GM12878 (cell line): ENCODE measurements around the gene ZNF2. TPM values are rescaled to one million over a fixed set of nuclear protein-coding genes. Genes with fewer than 3 reads are reported as not detected.

Experiments used
- ATAC-seq: fragments of 200-7000 bp; cut with Tn5 transposase; 3 replicates; pipeline ENCODE4 v1.9.1; 2020; ENCODE audit warnings: mild to moderate bottlenecking, moderate library complexity
- BruUV-seq: library from RNA; stranded (reverse); fragments of 400-500 nt; replicated peaks from 2 replicates; lab custom pipeline; 2021; lab: Mats Ljungman, UMichigan
- CTCF ChIA-PET: fragments of 300-600 bp; sonication (Branson Sonifier 250); formaldehyde crosslinking; extraction: SDS; loops from one replicate; lab custom pipeline; 2021; ENCODE audit warnings: inconsistent platforms; lab: Yijun Ruan, JAX
- POLR2A ChIA-PET: fragments of 350-600 bp; formaldehyde crosslinking; extraction: SDS; loops from one replicate; lab custom pipeline; 2021; ENCODE audit warnings: inconsistent platforms; lab: Charles Lee
- RAD21 ChIA-PET: fragments of 300-600 bp; sonication (Branson Sonifier 250); formaldehyde crosslinking; loops from one replicate; lab custom pipeline; 2023; ENCODE audit warnings: antibody characterized with exemption; ENCODE audit not compliant: unreplicated experiment; lab: Charles Lee
- SMC1A ChIA-PET: fragments of 300-600 bp; sonication (Branson Sonifier 250); formaldehyde crosslinking; loops from one replicate; lab custom pipeline; 2023; ENCODE audit not compliant: unreplicated experiment, uncharacterized antibody; lab: Charles Lee
- DNase-seq: peaks from one replicate; pipeline ENCODE4 v3.0.0-alpha.2; 2011; ENCODE audit warnings: low read depth, low spot score
- FAIRE-seq: peaks from 3 replicates; lab custom pipeline; 2011; peaks lifted over from hg19 to GRCh38; lab: Jason Lieb, UNC
- H2AFZ ChIP-seq: 2 replicates; pipeline ENCODE4 v1.6.0; 2011; ENCODE audit warnings: low read depth, low read length, control low read depth; ENCODE audit not compliant: control insufficient read depth
- H3K27ac ChIP-seq: 2 replicates; pipeline ENCODE4 v1.5.1; 2011; ENCODE audit warnings: control low read depth; ENCODE audit not compliant: control insufficient read depth, insufficient read depth
- H3K27me3 ChIP-seq, 2 experiments: replicated peaks in 1 of 2; 2 replicates each; pipeline versions ENCODE4 v1.6.0 to v1.6.1; 2011; ENCODE audit warnings: low read length in 1 of 2; ENCODE audit not compliant: control insufficient read depth in 2 of 2, insufficient read depth in 2 of 2
- H3K36me3 ChIP-seq, 2 experiments: 2 replicates each; pipeline ENCODE4 v1.5.1; 2011; ENCODE audit warnings: low read length in 1 of 2; ENCODE audit not compliant: control insufficient read depth in 2 of 2, insufficient read depth in 2 of 2
- H3K4me1 ChIP-seq: 2 replicates; pipeline ENCODE4 v1.6.1; 2011; ENCODE audit warnings: mild to moderate bottlenecking, low read length, moderate library complexity, mixed read lengths; ENCODE audit not compliant: control insufficient read depth, insufficient read depth
- H3K4me2 ChIP-seq: 2 replicates; pipeline ENCODE4 v1.6.0; 2011; ENCODE audit warnings: control low read depth; ENCODE audit not compliant: control insufficient read depth, insufficient read depth
- H3K4me3 ChIP-seq: fragments of 200-600 bp; sonication (generic); 2 replicates; pipeline ENCODE4 v1.5.1; 2016
- H3K79me2 ChIP-seq: 2 replicates; pipeline ENCODE4 v1.6.0; 2011; ENCODE audit warnings: low read length; ENCODE audit not compliant: control insufficient read depth, insufficient read depth
- H3K9ac ChIP-seq: 2 replicates; pipeline ENCODE4 v1.8.0; 2011; ENCODE audit warnings: low read length, control low read depth, mixed read lengths; ENCODE audit not compliant: control insufficient read depth, insufficient read depth
- H3K9me3 ChIP-seq: replicated peaks from 3 replicates; pipeline ENCODE4 v1.5.1; 2011; ENCODE audit warnings: mild to moderate bottlenecking, low read length; ENCODE audit not compliant: control insufficient read depth, insufficient read depth
- H4K20me1 ChIP-seq: 2 replicates; pipeline ENCODE4 v1.6.0; 2011; ENCODE audit not compliant: control insufficient read depth, insufficient read depth
- CBX5 ChIP-seq: sonication (generic); IDR thresholded peaks from 2 replicates; pipeline ENCODE4 v1.6.1; 2016; ENCODE audit warnings: low read depth, moderate library complexity, mild to moderate bottlenecking, inconsistent platforms
- CREM ChIP-seq: IDR thresholded peaks from 2 replicates; pipeline ENCODE4 v1.6.1; 2014; ENCODE audit warnings: antibody characterized with exemption, low read depth
- HDAC6 ChIP-seq: fragments of 200-600 bp; sonication (generic); IDR thresholded peaks from one replicate; pipeline ENCODE4 v1.8.0; 2017; ENCODE audit warnings: antibody characterized with exemption; ENCODE audit not compliant: unreplicated experiment
- KLF5 ChIP-seq: fragments of 450-650 bp; IDR thresholded peaks from 2 replicates; pipeline ENCODE4 v1.6.1; 2014; ENCODE audit warnings: mild to moderate bottlenecking; ENCODE audit not compliant: partially characterized antibody
- NBN ChIP-seq: fragments of 450-650 bp; IDR thresholded peaks from 2 replicates; pipeline ENCODE4 v1.6.1; 2016
- RB1 ChIP-seq: fragments of 450-650 bp; formaldehyde crosslinking; IDR thresholded peaks from 2 replicates; pipeline ENCODE4 v1.6.1; 2017; ENCODE audit warnings: mild to moderate bottlenecking, borderline replicate concordance
- TCF7 ChIP-seq: IDR thresholded peaks from 2 replicates; pipeline ENCODE4 v1.6.1; 2014; ENCODE audit warnings: antibody characterized with exemption, borderline replicate concordance
- ZNF274 ChIP-seq: IDR thresholded peaks from one replicate; pipeline ENCODE4 v1.8.0; 2011; ENCODE audit not compliant: insufficient read length, insufficient read depth
- WGBS: methylation state at CpG from one replicate; pipeline ENCODE4 v1.1.6; 2016; ENCODE audit warnings: low lambda C conversion rate; ENCODE audit not compliant: insufficient replicate concordance, insufficient coverage; ENCODE audit errors: missing lambda C conversion rate; 5-methylcytosine and 5-hydroxymethylcytosine counted together
- in situ Hi-C: fragments of 300-500 bp; cut with MboI; formaldehyde crosslinking; loops from 9 replicates; pipeline ENCODE4 v1.14.3; 2018; ENCODE audit warnings: mixed read lengths
- intact Hi-C: fragments of 100-400 bp; cut with micrococcal nuclease; formaldehyde crosslinking; loops from one replicate; pipeline ENCODE4 v1.14.2; 2022; ENCODE audit not compliant: unreplicated experiment
- polyA plus RNA-seq, 11 experiments: library from polyadenylated mRNA; depleted of rRNA in 4 of 11; unstranded in 6 of 11; stranded (reverse) in 5 of 11; fragments of >200 nt; fragmentation: Nextera tagmentation in 4 of 11; fragmentation: Illumina TruSeq in 1 of 11; extraction: Ambion mirVana in 4 of 11; extraction: Trizol in 1 of 11; gene quantifications; 1 replicate in 1 of 11; 2 replicates in 10 of 11; pipeline versions ENCODE4 v1.2.1 to v1.2.3, GENCODE V29; 2011 to 2016; ENCODE audit warnings: inconsistent platforms in 2 of 11, missing spikeins in 2 of 11, low read depth in 1 of 11
- total RNA-seq, 4 experiments: library from RNA; depleted of rRNA in 3 of 4; stranded (reverse); fragments of >200 nt in 3 of 4; fragmentation: Illumina TruSeq in 1 of 4; extraction: Trizol in 1 of 4; gene quantifications; 2 replicates each; pipeline versions ENCODE4 v1.2.1 to v1.2.3, GENCODE V29; 2013 to 2021
- TF ChIP-seq, protein P1 (sequence below): fragments of 450-650 bp; conservative IDR thresholded peaks from 2 replicates; pipeline ENCODE4 v1.6.1; 2017; ENCODE audit warnings: mild to moderate bottlenecking, moderate library complexity
- TF ChIP-seq, protein P2 (sequence below): fragments of 450-650 bp; formaldehyde crosslinking; IDR thresholded peaks from 2 replicates; pipeline ENCODE4 v1.4.0; 2022; ENCODE audit warnings: mild to moderate bottlenecking, moderate library complexity
- TF ChIP-seq, protein P3 (sequence below): IDR thresholded peaks from 2 replicates; pipeline ENCODE4 v1.6.1; 2012; ENCODE audit warnings: low read depth, low read length, improper control_type of control experiment
- TF ChIP-seq, protein P4 (sequence below): fragments of 450-650 bp; IDR thresholded peaks from 2 replicates; pipeline ENCODE4 v1.6.1; 2017; ENCODE audit warnings: mild to moderate bottlenecking, moderate library complexity

ZNF2 gene
- total and polyA plus RNA-seq, 10 of the 15 experiments (the other 5 are each of a cell fraction or from before 2014, with no cell fraction given): 2.4 to 5.1 (median 3.5) TPM

DNA sequence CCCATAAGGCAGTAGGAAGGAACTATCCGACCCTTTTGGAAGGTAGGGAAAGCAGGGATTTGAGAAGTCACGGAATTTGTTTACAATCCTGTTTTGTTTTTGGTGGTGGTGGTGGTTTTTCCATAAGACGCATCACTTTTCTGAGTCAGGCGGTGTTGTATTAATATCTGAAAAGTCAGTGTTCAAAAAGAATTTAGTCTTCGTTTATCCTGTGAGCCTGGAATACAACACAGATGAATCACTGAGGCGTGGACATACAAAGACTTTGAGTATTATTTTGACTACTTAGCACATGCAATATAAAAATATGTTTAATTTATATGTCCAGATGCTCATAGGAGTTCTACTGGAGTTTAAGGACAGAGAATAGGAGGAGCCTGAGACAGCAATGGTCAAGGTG is 42.5 kb downstream of the ZNF2 start (continued):
- TF ChIP-seq, protein P1, sequence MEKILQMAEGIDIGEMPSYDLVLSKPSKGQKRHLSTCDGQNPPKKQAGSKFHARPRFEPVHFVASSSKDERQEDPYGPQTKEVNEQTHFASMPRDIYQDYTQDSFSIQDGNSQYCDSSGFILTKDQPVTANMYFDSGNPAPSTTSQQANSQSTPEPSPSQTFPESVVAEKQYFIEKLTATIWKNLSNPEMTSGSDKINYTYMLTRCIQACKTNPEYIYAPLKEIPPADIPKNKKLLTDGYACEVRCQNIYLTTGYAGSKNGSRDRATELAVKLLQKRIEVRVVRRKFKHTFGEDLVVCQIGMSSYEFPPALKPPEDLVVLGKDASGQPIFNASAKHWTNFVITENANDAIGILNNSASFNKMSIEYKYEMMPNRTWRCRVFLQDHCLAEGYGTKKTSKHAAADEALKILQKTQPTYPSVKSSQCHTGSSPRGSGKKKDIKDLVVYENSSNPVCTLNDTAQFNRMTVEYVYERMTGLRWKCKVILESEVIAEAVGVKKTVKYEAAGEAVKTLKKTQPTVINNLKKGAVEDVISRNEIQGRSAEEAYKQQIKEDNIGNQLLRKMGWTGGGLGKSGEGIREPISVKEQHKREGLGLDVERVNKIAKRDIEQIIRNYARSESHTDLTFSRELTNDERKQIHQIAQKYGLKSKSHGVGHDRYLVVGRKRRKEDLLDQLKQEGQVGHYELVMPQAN: no peak
- TF ChIP-seq, protein P2, sequence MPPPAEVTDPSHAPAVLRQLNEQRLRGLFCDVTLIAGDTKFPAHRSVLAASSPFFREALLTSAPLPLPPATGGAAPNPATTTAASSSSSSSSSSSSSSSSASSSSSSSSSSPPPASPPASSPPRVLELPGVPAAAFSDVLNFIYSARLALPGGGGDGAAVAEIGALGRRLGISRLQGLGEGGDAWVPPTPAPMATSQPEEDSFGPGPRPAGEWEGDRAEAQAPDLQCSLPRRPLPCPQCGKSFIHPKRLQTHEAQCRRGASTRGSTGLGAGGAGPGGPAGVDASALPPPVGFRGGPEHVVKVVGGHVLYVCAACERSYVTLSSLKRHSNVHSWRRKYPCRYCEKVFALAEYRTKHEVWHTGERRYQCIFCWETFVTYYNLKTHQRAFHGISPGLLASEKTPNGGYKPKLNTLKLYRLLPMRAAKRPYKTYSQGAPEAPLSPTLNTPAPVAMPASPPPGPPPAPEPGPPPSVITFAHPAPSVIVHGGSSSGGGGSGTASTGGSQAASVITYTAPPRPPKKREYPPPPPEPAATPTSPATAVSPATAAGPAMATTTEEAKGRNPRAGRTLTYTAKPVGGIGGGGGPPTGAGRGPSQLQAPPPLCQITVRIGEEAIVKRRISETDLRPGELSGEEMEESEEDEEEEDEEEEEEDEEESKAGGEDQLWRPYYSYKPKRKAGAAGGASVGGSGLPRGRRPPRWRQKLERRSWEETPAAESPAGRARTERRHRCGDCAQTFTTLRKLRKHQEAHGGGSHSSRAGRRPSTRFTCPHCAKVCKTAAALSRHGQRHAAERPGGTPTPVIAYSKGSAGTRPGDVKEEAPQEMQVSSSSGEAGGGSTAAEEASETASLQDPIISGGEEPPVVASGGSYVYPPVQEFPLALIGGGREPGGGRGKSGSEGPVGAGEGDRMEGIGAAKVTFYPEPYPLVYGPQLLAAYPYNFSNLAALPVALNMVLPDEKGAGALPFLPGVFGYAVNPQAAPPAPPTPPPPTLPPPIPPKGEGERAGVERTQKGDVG: no peak
- no peak for TF ChIP-seq HDAC6
- TF ChIP-seq, protein P3, sequence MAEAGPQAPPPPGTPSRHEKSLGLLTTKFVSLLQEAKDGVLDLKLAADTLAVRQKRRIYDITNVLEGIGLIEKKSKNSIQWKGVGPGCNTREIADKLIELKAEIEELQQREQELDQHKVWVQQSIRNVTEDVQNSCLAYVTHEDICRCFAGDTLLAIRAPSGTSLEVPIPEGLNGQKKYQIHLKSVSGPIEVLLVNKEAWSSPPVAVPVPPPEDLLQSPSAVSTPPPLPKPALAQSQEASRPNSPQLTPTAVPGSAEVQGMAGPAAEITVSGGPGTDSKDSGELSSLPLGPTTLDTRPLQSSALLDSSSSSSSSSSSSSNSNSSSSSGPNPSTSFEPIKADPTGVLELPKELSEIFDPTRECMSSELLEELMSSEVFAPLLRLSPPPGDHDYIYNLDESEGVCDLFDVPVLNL: no peak

DNA sequence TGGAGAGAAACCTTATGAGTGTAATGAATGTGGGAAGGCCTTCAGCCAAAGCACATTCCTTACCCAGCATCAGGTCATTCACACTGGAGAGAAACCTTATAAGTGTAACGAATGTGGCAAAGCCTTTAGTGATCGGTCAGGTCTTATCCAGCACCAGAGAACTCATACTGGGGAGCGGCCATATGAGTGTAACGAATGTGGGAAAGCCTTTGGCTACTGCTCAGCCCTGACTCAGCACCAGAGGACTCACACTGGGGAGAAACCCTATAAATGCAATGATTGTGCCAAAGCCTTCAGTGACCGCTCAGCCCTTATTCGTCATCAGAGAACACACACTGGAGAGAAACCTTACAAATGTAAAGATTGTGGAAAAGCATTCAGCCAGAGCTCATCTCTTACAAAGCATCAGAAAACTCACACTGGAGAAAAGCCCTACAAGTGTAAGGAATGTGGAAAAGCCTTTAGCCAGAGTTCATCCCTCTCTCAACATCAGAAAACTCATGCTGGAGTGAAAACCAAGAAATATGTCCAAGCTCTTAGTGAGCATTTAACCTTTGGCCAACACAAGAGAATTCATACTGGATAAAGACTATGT is 49.5 kb downstream of the ZNF2 start:
- ATAC-seq (no peak), FAIRE-seq (no peak), DNase-seq (no peak)
- H3K9me3 ChIP-seq: peaks cover 42% of the 10 kb centered on the region; the same call in 2 of the 3 replicates
- ChIA-PET RAD21 (no interaction called here), SMC1A (interaction anchor here (1.3 kb wide), 1 partner anchor 22 kb away, joined by 3 read pairs; no protein-coding TSS in a partner anchor), POLR2A (no interaction called here), CTCF (no interaction called here)
- H3K27me3 ChIP-seq: no peaks in the 10 kb centered on the region
- no peaks in the 10 kb centered on the region for H3K79me2 ChIP-seq
- no peaks in the 10 kb centered on the region; a peak in 2 of 4 replicates for H3K36me3 ChIP-seq
- no peak overlapping the region for H2AFZ ChIP-seq
- no peaks in the 10 kb centered on the region for H3K4me1 ChIP-seq
- H3K27ac ChIP-seq: no peak overlapping the region
- no peak overlapping the region for H3K9ac ChIP-seq
- no TSS peak for BruUV-seq
- no peaks in the 10 kb centered on the region for H4K20me1 ChIP-seq
- in situ Hi-C loops: no loop called here
- intact Hi-C loops: no loop called here
- no peak overlapping the region for H3K4me2 ChIP-seq
- TF ChIP-seq, protein P4, sequence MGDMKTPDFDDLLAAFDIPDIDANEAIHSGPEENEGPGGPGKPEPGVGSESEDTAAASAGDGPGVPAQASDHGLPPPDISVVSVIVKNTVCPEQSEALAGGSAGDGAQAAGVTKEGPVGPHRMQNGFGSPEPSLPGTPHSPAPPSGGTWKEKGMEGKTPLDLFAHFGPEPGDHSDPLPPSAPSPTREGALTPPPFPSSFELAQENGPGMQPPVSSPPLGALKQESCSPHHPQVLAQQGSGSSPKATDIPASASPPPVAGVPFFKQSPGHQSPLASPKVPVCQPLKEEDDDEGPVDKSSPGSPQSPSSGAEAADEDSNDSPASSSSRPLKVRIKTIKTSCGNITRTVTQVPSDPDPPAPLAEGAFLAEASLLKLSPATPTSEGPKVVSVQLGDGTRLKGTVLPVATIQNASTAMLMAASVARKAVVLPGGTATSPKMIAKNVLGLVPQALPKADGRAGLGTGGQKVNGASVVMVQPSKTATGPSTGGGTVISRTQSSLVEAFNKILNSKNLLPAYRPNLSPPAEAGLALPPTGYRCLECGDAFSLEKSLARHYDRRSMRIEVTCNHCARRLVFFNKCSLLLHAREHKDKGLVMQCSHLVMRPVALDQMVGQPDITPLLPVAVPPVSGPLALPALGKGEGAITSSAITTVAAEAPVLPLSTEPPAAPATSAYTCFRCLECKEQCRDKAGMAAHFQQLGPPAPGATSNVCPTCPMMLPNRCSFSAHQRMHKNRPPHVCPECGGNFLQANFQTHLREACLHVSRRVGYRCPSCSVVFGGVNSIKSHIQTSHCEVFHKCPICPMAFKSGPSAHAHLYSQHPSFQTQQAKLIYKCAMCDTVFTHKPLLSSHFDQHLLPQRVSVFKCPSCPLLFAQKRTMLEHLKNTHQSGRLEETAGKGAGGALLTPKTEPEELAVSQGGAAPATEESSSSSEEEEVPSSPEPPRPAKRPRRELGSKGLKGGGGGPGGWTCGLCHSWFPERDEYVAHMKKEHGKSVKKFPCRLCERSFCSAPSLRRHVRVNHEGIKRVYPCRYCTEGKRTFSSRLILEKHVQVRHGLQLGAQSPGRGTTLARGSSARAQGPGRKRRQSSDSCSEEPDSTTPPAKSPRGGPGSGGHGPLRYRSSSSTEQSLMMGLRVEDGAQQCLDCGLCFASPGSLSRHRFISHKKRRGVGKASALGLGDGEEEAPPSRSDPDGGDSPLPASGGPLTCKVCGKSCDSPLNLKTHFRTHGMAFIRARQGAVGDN: no peak
- TF ChIP-seq KLF5 (peak; percentile 77), ZNF274 (peak; percentile 93), TCF7 (no peak), NBN (no peak), CBX5 (peak; percentile 90), CREM (no peak), RB1 (no peak)
- H3K4me3 ChIP-seq: no peak overlapping the region
- WGBS: 92% methylated on average over 6 of the region's 6 CpGs
